SU-DHL-6 (cell line): ENCODE measurements around the gene ATP10D.

Experiments
- H2AFZ ChIP-seq: fragments of 200-600 bp; sonication (generic); 2 replicates; pipeline ENCODE4 v1.6.1; 2014; ENCODE audit warnings: low read depth, mild to moderate bottlenecking, moderate library complexity, mixed read lengths, antibody characterized with exemption, low read length; ENCODE audit not compliant: severe bottlenecking
- H3F3A ChIP-seq: fragments of 200-600 bp; shearing (Covaris generic); 2 replicates; pipeline ENCODE4 v1.6.0; 2016; ENCODE audit warnings: antibody characterized with exemption, mild to moderate bottlenecking; ENCODE audit not compliant: insufficient read depth
- H3K27ac ChIP-seq: fragments of 200-600 bp; sonication (generic); 2 replicates; pipeline ENCODE4 v1.5.1; 2016; ENCODE audit warnings: low read depth, mild to moderate bottlenecking, low read length, moderate library complexity, mixed read lengths
- H3K27me3 ChIP-seq: fragments of 200-600 bp; sonication (generic), shearing (Covaris generic); 2 replicates; pipeline ENCODE4 v1.6.0; 2014; ENCODE audit warnings: mild to moderate bottlenecking, low read length
- H3K36me3 ChIP-seq: fragments of 200-600 bp; sonication (generic); 2 replicates; pipeline ENCODE4 v1.6.1; 2014; ENCODE audit warnings: mild to moderate bottlenecking, low read length, mixed read lengths
- H3K4me2 ChIP-seq: fragments of 300-600, 200-600 bp; shearing (Covaris generic), sonication (generic); 2 replicates; pipeline ENCODE4 v1.6.0; 2014; ENCODE audit warnings: low read length, low read depth, mild to moderate bottlenecking; ENCODE audit not compliant: poor library complexity, severe bottlenecking
- H3K4me3 ChIP-seq: fragments of 200-600 bp; sonication (generic); 2 replicates; pipeline ENCODE4 v1.5.1; 2014; ENCODE audit warnings: antibody characterized with exemption, low read length, mild to moderate bottlenecking, mixed read lengths; ENCODE audit not compliant: insufficient read depth, poor library complexity, severe bottlenecking
- H3K79me2 ChIP-seq: fragments of 200-600 bp; sonication (generic); 2 replicates; pipeline ENCODE4 v1.6.1; 2014; ENCODE audit warnings: mild to moderate bottlenecking, low read length, moderate library complexity; ENCODE audit not compliant: insufficient read depth
- H3K9ac ChIP-seq: fragments of 200-600 bp; sonication (generic); 2 replicates; pipeline ENCODE4 v1.7.0; 2014; ENCODE audit warnings: mild to moderate bottlenecking, low read length
- H3K9me2 ChIP-seq: fragments of 200-600 bp; sonication (generic); replicated peaks from 2 replicates; pipeline ENCODE4 v1.6.1; 2014; ENCODE audit warnings: low read length; ENCODE audit not compliant: insufficient read depth
- H3K9me3 ChIP-seq: fragments of 200-600 bp; sonication (generic); 2 replicates; pipeline ENCODE4 v1.6.1; 2014; ENCODE audit warnings: low read length, mixed read lengths; ENCODE audit not compliant: insufficient read depth
- H4K20me1 ChIP-seq: fragments of 200-600 bp; sonication (generic); 2 replicates; pipeline ENCODE4 v1.6.1; 2014; ENCODE audit warnings: low read depth, mild to moderate bottlenecking, antibody characterized with exemption, low read length, moderate library complexity, mixed read lengths
- CTCF ChIP-seq: fragments of 200-600 bp; sonication (generic); IDR thresholded peaks from one replicate; pipeline ENCODE4 v1.5.1; 2017; ENCODE audit warnings: antibody characterized with exemption, mild to moderate bottlenecking, low read length, moderate library complexity; ENCODE audit not compliant: insufficient read depth, poor library complexity, severe bottlenecking
- EZH2phosphoT487 ChIP-seq: fragments of 200-600 bp; sonication (generic), shearing (Covaris generic); conservative IDR thresholded peaks from 2 replicates; pipeline ENCODE4 v1.6.1; 2018; ENCODE audit warnings: mild to moderate bottlenecking, antibody characterized with exemption, low read length, moderate library complexity, mixed read lengths

The ATP10D gene

GRCh38 chr4:47451657-47452056, 33.4 kb upstream of the ATP10D start:
- H3K27me3 ChIP-seq: no peaks in the 10 kb centered on the region
- no peak overlapping the region for H2AFZ ChIP-seq
- no peaks in the 10 kb centered on the region for H3K79me2 ChIP-seq
- H3K9ac ChIP-seq: no peak overlapping the region
- H3K9me3 ChIP-seq: no peaks in the 10 kb centered on the region
- peaks cover 18% of the 10 kb centered on the region; the same call in 1 of the 2 replicates for H3K36me3 ChIP-seq
- TF ChIP-seq EZH2phosphoT487: no peak
- TF ChIP-seq CTCF: no peak
- H3F3A ChIP-seq: no peaks in the 10 kb centered on the region
- H3K27ac ChIP-seq: no peak overlapping the region
- no peak overlapping the region for H3K4me3 ChIP-seq
- no peaks in the 10 kb centered on the region for H3K9me2 ChIP-seq
- H4K20me1 ChIP-seq: no peaks in the 10 kb centered on the region
- no peak overlapping the region for H3K4me2 ChIP-seq

- Histone ChIP-seq H4K20me1 (no peaks in the 10 kb centered on the region), H3K9me2 (no peaks in the 10 kb centered on the region), H3K27ac (peak overlapping the region; percentile 60), H3K36me3 (peaks cover 15% of the 10 kb centered on the region), H3K27me3 (no peaks in the 10 kb centered on the region), H3K4me3 (peak overlapping the region; percentile 76), H3K9me3 (no peaks in the 10 kb centered on the region), H3K9ac (peak overlapping the region; percentile 70), H3K79me2 (peaks cover 23% of the 10 kb centered on the region), H3K4me2 (peak overlapping the region; percentile 95), H2AFZ (peak overlapping the region; percentile 69), H3F3A (peaks cover 11% of the 10 kb centered on the region)
- no peak for TF ChIP-seq CTCF
- TF ChIP-seq EZH2phosphoT487: no peak
Measured at GRCh38 chr4:47462799-47463234, 22.3 kb upstream of the ATP10D start.

GRCh38 chr4:47463235-47463956, 21.7 kb upstream of the ATP10D start, which contains the start of gene COMMD8:
Gene COMMD8, minus strand, starts transcription at chr4:47463702. Its CDS starts 51 bp downstream, at chr4:47463651.
- Histone ChIP-seq H3K27ac (peak within 1 kb of the TSS; percentile 60), H3K9me2 (no peaks in the 10 kb centered on the region), H3K36me3 (peaks cover 12% of the 10 kb centered on the region), H3K79me2 (peaks cover 23% of the 10 kb centered on the region), H3F3A (peaks cover 11% of the 10 kb centered on the region), H3K9ac (peak within 1 kb of the TSS; percentile 70), H3K4me2 (peak within 1 kb of the TSS; percentile 95), H3K9me3 (no peaks in the 10 kb centered on the region), H4K20me1 (no peaks in the 10 kb centered on the region), H2AFZ (peak within 1 kb of the TSS; percentile 95), H3K4me3 (peak within 1 kb of the TSS; percentile 76), H3K27me3 (no peaks in the 10 kb centered on the region)
- TF ChIP-seq CTCF (no peak), EZH2phosphoT487 (no peak)
